ENCODE data around the gene SLC38A9.
"Not testable (repeated sequence)": the region's sequence is repeated elsewhere in the genome, so short reads cannot be mapped to it uniquely, and the experiment has no call there.

Gene SLC38A9

GRCh38 chr5:55712023-55712859, at the start of gene SLC38A9:
Gene SLC38A9, minus strand, starts transcription at chr5:55712324. Its CDS starts 14,366 bp downstream, at chr5:55697958.
- Mint-ChIP-seq H3K36me3 (ENCODE audit: insufficient read depth) (peaks cover 7% of the 10 kb centered on the region), H3K27me3 (no peaks in the 10 kb centered on the region), H3K4me3 (peak within 1 kb of the TSS; percentile 100), H3K4me1 (peaks cover 27% of the 10 kb centered on the region), H3K27ac (ENCODE audit: low read depth) (peak within 1 kb of the TSS; percentile 93), H3K9me3 (no peaks in the 10 kb centered on the region)
- ATAC-seq (replicated peaks; ENCODE audit: extremely low read depth, poor library complexity, severe bottlenecking): peak; percentile 100
- DNase-seq (ENCODE audit: low spot score in 2 of 2): peak; percentile 81 to 84

- not testable (repeated sequence) for H3K27ac Mint-ChIP-seq (ENCODE audit: low read depth); ATAC-seq (replicated peaks; ENCODE audit: extremely low read depth, poor library complexity, severe bottlenecking); DNase-seq (ENCODE audit: low spot score in 2 of 2); H3K36me3 Mint-ChIP-seq (ENCODE audit: insufficient read depth); H3K4me3 Mint-ChIP-seq; H3K9me3 Mint-ChIP-seq
- peaks cover 56% of the 10 kb centered on the region for H3K27me3 Mint-ChIP-seq
- peaks cover 11% of the 10 kb centered on the region for H3K4me1 Mint-ChIP-seq
These were observed 49.6 kb upstream of the SLC38A9 start for GRCh38 chr5:55761721-55762120.

GRCh38 chr5:55758714-55759113, 46.6 kb upstream of the SLC38A9 start:
- no peak overlapping the region for H3K4me3 Mint-ChIP-seq

GRCh38 chr5:55758231-55758630, 46.1 kb upstream of the SLC38A9 start:
- Mint-ChIP-seq H3K27ac (ENCODE audit: low read depth) (no peak overlapping the region), H3K36me3 (ENCODE audit: insufficient read depth) (no peaks in the 10 kb centered on the region), H3K27me3 (peaks cover 71% of the 10 kb centered on the region), H3K4me1 (no peaks in the 10 kb centered on the region), H3K9me3 (no peaks in the 10 kb centered on the region), H3K4me3 (no peak overlapping the region)
- ATAC-seq (replicated peaks; ENCODE audit: extremely low read depth, poor library complexity, severe bottlenecking) (no peak), DNase-seq (ENCODE audit: low spot score in 2 of 2) (no peak)

More at GRCh38 chr5:55758714-55759113, 46.6 kb upstream of the SLC38A9 start:
- Mint-ChIP-seq H3K36me3 (ENCODE audit: insufficient read depth) (no peaks in the 10 kb centered on the region), H3K4me1 (peaks cover 4% of the 10 kb centered on the region), H3K27ac (ENCODE audit: low read depth) (no peak overlapping the region), H3K27me3 (peaks cover 71% of the 10 kb centered on the region), H3K9me3 (no peaks in the 10 kb centered on the region)
- ATAC-seq (replicated peaks; ENCODE audit: extremely low read depth, poor library complexity, severe bottlenecking): no peak
- DNase-seq (ENCODE audit: low spot score in 2 of 2): no peak

- DNase-seq (ENCODE audit: low spot score in 2 of 2) (no peak), ATAC-seq (replicated peaks; ENCODE audit: extremely low read depth, poor library complexity, severe bottlenecking) (no peak)
- no peaks in the 10 kb centered on the region for H3K4me1 Mint-ChIP-seq
- no peak overlapping the region for H3K27ac Mint-ChIP-seq (ENCODE audit: low read depth)
- H3K36me3 Mint-ChIP-seq (ENCODE audit: insufficient read depth): no peaks in the 10 kb centered on the region
- H3K27me3 Mint-ChIP-seq: peaks cover 12% of the 10 kb centered on the region
- no peak overlapping the region for H3K4me3 Mint-ChIP-seq
- H3K9me3 Mint-ChIP-seq: no peaks in the 10 kb centered on the region
These were observed 38.4 kb upstream of the SLC38A9 start for GRCh38 chr5:55750499-55750898.

- Mint-ChIP-seq H3K36me3 (ENCODE audit: insufficient read depth) (no peaks in the 10 kb centered on the region), H3K4me1 (no peaks in the 10 kb centered on the region), H3K27ac (ENCODE audit: low read depth) (no peak overlapping the region), H3K27me3 (peaks cover 10% of the 10 kb centered on the region), H3K9me3 (no peaks in the 10 kb centered on the region), H3K4me3 (no peak overlapping the region)
- ATAC-seq (replicated peaks; ENCODE audit: extremely low read depth, poor library complexity, severe bottlenecking): no peak
- DNase-seq (ENCODE audit: low spot score in 2 of 2): no peak
These were observed 37.9 kb upstream of the SLC38A9 start for GRCh38 chr5:55750063-55750462.

- no peaks in the 10 kb centered on the region for H3K36me3 Mint-ChIP-seq (ENCODE audit: insufficient read depth)
- no peak overlapping the region for H3K27ac Mint-ChIP-seq (ENCODE audit: low read depth)
- DNase-seq (ENCODE audit: low spot score in 2 of 2): no peak
- ATAC-seq (replicated peaks; ENCODE audit: extremely low read depth, poor library complexity, severe bottlenecking): no peak
- no peak overlapping the region for H3K4me3 Mint-ChIP-seq
- H3K4me1 Mint-ChIP-seq: no peaks in the 10 kb centered on the region
- no peaks in the 10 kb centered on the region for H3K9me3 Mint-ChIP-seq
- H3K27me3 Mint-ChIP-seq: peaks cover 10% of the 10 kb centered on the region
These were observed 37.3 kb upstream of the SLC38A9 start for GRCh38 chr5:55749387-55749786.

- Mint-ChIP-seq H3K27me3 (peaks cover 15% of the 10 kb centered on the region), H3K36me3 (ENCODE audit: insufficient read depth) (no peaks in the 10 kb centered on the region), H3K9me3 (no peaks in the 10 kb centered on the region), H3K4me3 (no peak overlapping the region), H3K4me1 (no peaks in the 10 kb centered on the region), H3K27ac (ENCODE audit: low read depth) (no peak overlapping the region)
- ATAC-seq (replicated peaks; ENCODE audit: extremely low read depth, poor library complexity, severe bottlenecking) (no peak), DNase-seq (ENCODE audit: low spot score in 2 of 2) (no peak)
These were observed 35.7 kb upstream of the SLC38A9 start for GRCh38 chr5:55747778-55748318.

GRCh38 chr5:55742778-55743177, 30.7 kb upstream of the SLC38A9 start:
- Mint-ChIP-seq H3K27me3 (peaks cover 35% of the 10 kb centered on the region), H3K36me3 (ENCODE audit: insufficient read depth) (no peaks in the 10 kb centered on the region), H3K4me3 (no peak overlapping the region), H3K9me3 (no peaks in the 10 kb centered on the region), H3K4me1 (no peaks in the 10 kb centered on the region), H3K27ac (ENCODE audit: low read depth) (no peak overlapping the region)
- DNase-seq (ENCODE audit: low spot score in 2 of 2) (no peak), ATAC-seq (replicated peaks; ENCODE audit: extremely low read depth, poor library complexity, severe bottlenecking) (no peak)

GRCh38 chr5:55737793-55738192, 25.7 kb upstream of the SLC38A9 start, which contains the start of gene DDX4:
Gene DDX4, plus strand, starts transcription at chr5:55738061. Its CDS starts 903 bp downstream, at chr5:55738964.
- no peaks in the 10 kb centered on the region for H3K4me1 Mint-ChIP-seq
- H3K36me3 Mint-ChIP-seq (ENCODE audit: insufficient read depth): no peaks in the 10 kb centered on the region
- ATAC-seq (replicated peaks; ENCODE audit: extremely low read depth, poor library complexity, severe bottlenecking) (no peak), DNase-seq (ENCODE audit: low spot score in 2 of 2) (no peak)
- no peak within 1 kb of the TSS for H3K27ac Mint-ChIP-seq (ENCODE audit: low read depth)
- peaks cover 19% of the 10 kb centered on the region for H3K27me3 Mint-ChIP-seq
- no peak within 1 kb of the TSS for H3K4me3 Mint-ChIP-seq
- H3K9me3 Mint-ChIP-seq: no peaks in the 10 kb centered on the region

- H3K27ac Mint-ChIP-seq (ENCODE audit: low read depth): no peak overlapping the region
- H3K9me3 Mint-ChIP-seq: no peaks in the 10 kb centered on the region
- H3K4me3 Mint-ChIP-seq: no peak overlapping the region
- ATAC-seq (replicated peaks; ENCODE audit: extremely low read depth, poor library complexity, severe bottlenecking): no peak
- no peaks in the 10 kb centered on the region for H3K36me3 Mint-ChIP-seq (ENCODE audit: insufficient read depth)
- H3K4me1 Mint-ChIP-seq: no peaks in the 10 kb centered on the region
- no peak for DNase-seq (ENCODE audit: low spot score in 2 of 2)
- no peaks in the 10 kb centered on the region for H3K27me3 Mint-ChIP-seq
These were observed 22.5 kb upstream of the SLC38A9 start for GRCh38 chr5:55734658-55735057.

GRCh38 chr5:55732585-55732984, 20.5 kb upstream of the SLC38A9 start:
- no peak for ATAC-seq (replicated peaks; ENCODE audit: extremely low read depth, poor library complexity, severe bottlenecking)
- no peaks in the 10 kb centered on the region for H3K4me1 Mint-ChIP-seq

GRCh38 chr5:55731848-55732247, 19.7 kb upstream of the SLC38A9 start:
- ATAC-seq (replicated peaks; ENCODE audit: extremely low read depth, poor library complexity, severe bottlenecking) (no peak), DNase-seq (ENCODE audit: low spot score in 2 of 2) (no peak)
- no peaks in the 10 kb centered on the region for H3K27me3 Mint-ChIP-seq
- H3K4me3 Mint-ChIP-seq: no peak overlapping the region
- H3K4me1 Mint-ChIP-seq: no peaks in the 10 kb centered on the region
- H3K27ac Mint-ChIP-seq (ENCODE audit: low read depth): no peak overlapping the region
- H3K36me3 Mint-ChIP-seq (ENCODE audit: insufficient read depth): no peaks in the 10 kb centered on the region
- H3K9me3 Mint-ChIP-seq: no peaks in the 10 kb centered on the region

More at GRCh38 chr5:55732585-55732984, 20.5 kb upstream of the SLC38A9 start:
- H3K9me3 Mint-ChIP-seq: no peaks in the 10 kb centered on the region
- H3K36me3 Mint-ChIP-seq (ENCODE audit: insufficient read depth): no peaks in the 10 kb centered on the region
- H3K4me3 Mint-ChIP-seq: no peak overlapping the region
- no peak overlapping the region for H3K27ac Mint-ChIP-seq (ENCODE audit: low read depth)
- DNase-seq (ENCODE audit: low spot score in 2 of 2): no peak
- H3K27me3 Mint-ChIP-seq: no peaks in the 10 kb centered on the region
